Ureter (tissue), 1 donor: ENCODE data around the gene PLA2G6. TPM values are rescaled to one million over a fixed set of nuclear protein-coding genes. Genes with fewer than 3 reads are reported as not detected.
"Not testable (repeated sequence)": the region's sequence is repeated elsewhere in the genome, so short reads cannot be mapped to it uniquely, and the experiment has no call there.

Experiments
- DNase-seq: peaks from one replicate; pipeline ENCODE4 v3.0.0-alpha.2; 2020; ENCODE audit warnings: low spot score
- total RNA-seq: library from RNA; stranded (reverse); gene quantifications from one replicate; pipeline ENCODE4 v1.2.4, GENCODE V29; 2023
- donor health status: DM: yes; HTN: yes; CAD: no.

The PLA2G6 gene
- total RNA-seq, 1 donor from 2014 or later, result 56.4 TPM

- DNase-seq, result no peak
These were observed 48.3 kb downstream of the PLA2G6 start for GRCh38 chr22:38133331-38133730.

- DNase-seq, result no peak
These were observed 48.8 kb downstream of the PLA2G6 start for GRCh38 chr22:38132794-38133193.

GRCh38 chr22:38132136-38132535 lies 49.5 kb downstream of the PLA2G6 start:
- no peak for DNase-seq

- DNase-seq, result no peak
These were observed 50.2 kb downstream of the PLA2G6 start for GRCh38 chr22:38131399-38131798.

GRCh38 chr22:38129856-38130255 lies 51.8 kb downstream of the PLA2G6 start:
- DNase-seq, result no peak

GRCh38 chr22:38129021-38129420 lies 52.6 kb downstream of the PLA2G6 start:
- no peak for DNase-seq

GRCh38 chr22:38127869-38128268 lies 53.8 kb downstream of the PLA2G6 start:
- no peak for DNase-seq

- no peak for DNase-seq
These were observed 54.5 kb downstream of the PLA2G6 start for GRCh38 chr22:38126928-38127668.

- DNase-seq, result no peak
These were observed 55.9 kb downstream of the PLA2G6 start for GRCh38 chr22:38125751-38126201.

GRCh38 chr22:38125038-38125610 lies 56.5 kb downstream of the PLA2G6 start:
- DNase-seq, result no peak

GRCh38 chr22:38124236-38124974 lies 57.2 kb downstream of the PLA2G6 start:
- peak; percentile 78 for DNase-seq

GRCh38 chr22:38122616-38123015 lies 59.0 kb downstream of the PLA2G6 start:
- DNase-seq, result no peak

- DNase-seq, result no peak
These were observed 61.1 kb downstream of the PLA2G6 start for GRCh38 chr22:38120359-38121110.

- DNase-seq, result not testable (repeated sequence)
These were observed 62.9 kb downstream of the PLA2G6 start for GRCh38 chr22:38118747-38119146.

GRCh38 chr22:38118182-38118581 lies 63.4 kb downstream of the PLA2G6 start:
- no peak for DNase-seq

GRCh38 chr22:38117556-38117955 lies 64.1 kb downstream of the PLA2G6 start:
- not testable (repeated sequence) for DNase-seq

GRCh38 chr22:38115423-38116205 lies 66.0 kb downstream of the PLA2G6 start:
- no peak for DNase-seq

GRCh38 chr22:38114484-38115398 lies 66.9 kb downstream of the PLA2G6 start:
- peak; percentile 89 for DNase-seq

GRCh38 chr22:38112381-38112780 lies 69.2 kb downstream of the PLA2G6 start:
- DNase-seq, result no peak

- no peak for DNase-seq
These were observed 69.7 kb downstream of the PLA2G6 start for GRCh38 chr22:38111925-38112355.
